GM18867 (cell line): Measurements from ENCODE around the gene SKIL.
A peak's percentile ranks its signal among the peaks of the same experiment; 100 is the strongest.

Experiments used
- ATAC-seq: cut with Tn5 transposase; IDR thresholded peaks from one replicate; pipeline ENCODE4 v1.9.1; 2021; ENCODE audit warnings: mild to moderate bottlenecking, moderate library complexity; ENCODE audit not compliant: unreplicated experiment

The SKIL gene

GRCh38 chr3:170350515-170351413, 6.8 kb upstream of the SKIL start:
- peak; percentile 55 for ATAC-seq

GRCh38 chr3:170352936-170353335, 4.6 kb upstream of the SKIL start:
- ATAC-seq, result no peak

GRCh38 chr3:170353485-170353884, 4.0 kb upstream of the SKIL start:
- no peak for ATAC-seq

GRCh38 chr3:170354760-170355159, 2.8 kb upstream of the SKIL start:
- no peak for ATAC-seq

- peak; percentile 10 for ATAC-seq
Measured at GRCh38 chr3:170355738-170356595, 1.5 kb upstream of the SKIL start.

GRCh38 chr3:170356596-170357175, 829 bp upstream of the SKIL start:
- ATAC-seq, result peak; percentile 44

- ATAC-seq, result peak; percentile 6
Measured at GRCh38 chr3:170358042-170359010, 811 bp downstream of the SKIL start.

GRCh38 chr3:170359178-170359704, 1.7 kb downstream of the SKIL start:
- no peak for ATAC-seq

- no peak for ATAC-seq
Measured at GRCh38 chr3:170360466-170360865, 3.0 kb downstream of the SKIL start.

- no peak for ATAC-seq
Measured at GRCh38 chr3:170360916-170361315, 3.4 kb downstream of the SKIL start.

GRCh38 chr3:170361711-170362110, 4.2 kb downstream of the SKIL start:
- no peak for ATAC-seq

- no peak for ATAC-seq
Measured at GRCh38 chr3:170363471-170363994, 6.0 kb downstream of the SKIL start.

GRCh38 chr3:170364965-170365364, 7.5 kb downstream of the SKIL start:
- no peak for ATAC-seq

- no peak for ATAC-seq
Measured at GRCh38 chr3:170367797-170368196, 10.3 kb downstream of the SKIL start.

- no peak for ATAC-seq
Measured at GRCh38 chr3:170368921-170369320, 11.4 kb downstream of the SKIL start.

GRCh38 chr3:170372190-170372879, 14.8 kb downstream of the SKIL start:
- ATAC-seq, result no peak

GRCh38 chr3:170383567-170383966, 26.1 kb downstream of the SKIL start:
- no peak for ATAC-seq

- ATAC-seq, result no peak
Measured at GRCh38 chr3:170386468-170386867, 29.0 kb downstream of the SKIL start.

GRCh38 chr3:170387950-170388349, 30.4 kb downstream of the SKIL start:
- no peak for ATAC-seq
